HG02938 (cell line): Measurements from ENCODE around the gene ARL14EP.
A peak's percentile ranks its signal among the peaks of the same experiment; 100 is the strongest.

ENCODE experiments used
- ATAC-seq: cut with Tn5 transposase; IDR thresholded peaks from one replicate; pipeline ENCODE4 v1.9.1; 2021; ENCODE audit warnings: mild to moderate bottlenecking, moderate library complexity; ENCODE audit not compliant: unreplicated experiment

The ARL14EP gene

DNA sequence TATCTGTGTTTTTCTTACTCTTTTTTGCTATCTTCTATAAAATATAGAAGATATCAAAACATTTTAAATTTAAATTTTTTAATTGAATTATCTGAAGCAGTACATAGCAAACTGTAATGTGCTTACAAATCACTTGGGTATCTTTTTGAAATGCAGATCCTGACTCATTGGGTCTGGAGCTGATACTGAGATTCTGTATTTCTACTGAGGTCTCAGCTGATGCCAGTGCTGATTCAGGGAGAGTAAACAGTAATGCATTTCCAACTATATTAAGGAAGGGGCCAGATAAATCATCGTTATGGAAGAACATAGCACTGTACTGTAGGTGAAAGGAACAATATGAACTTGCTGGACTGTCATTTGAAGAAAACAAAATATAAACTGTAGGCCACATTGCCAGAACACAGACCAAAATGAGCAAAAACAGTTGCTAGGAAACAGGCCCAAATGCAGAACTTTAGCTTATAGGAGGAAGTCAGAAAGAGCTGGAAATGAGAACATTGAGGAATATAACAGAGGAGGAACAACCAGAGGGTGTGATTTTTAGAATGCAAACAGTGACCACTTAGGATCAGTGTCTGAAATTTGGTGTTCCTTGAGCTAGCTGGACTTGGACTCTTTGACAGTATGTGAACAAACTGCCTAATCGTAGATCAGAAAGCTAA is 3.3 kb downstream of the ARL14EP start:
- no peak for ATAC-seq

- no peak for ATAC-seq
Measured at GRCh38 chr11:30326906-30327305, 4.0 kb downstream of the ARL14EP start.

DNA sequence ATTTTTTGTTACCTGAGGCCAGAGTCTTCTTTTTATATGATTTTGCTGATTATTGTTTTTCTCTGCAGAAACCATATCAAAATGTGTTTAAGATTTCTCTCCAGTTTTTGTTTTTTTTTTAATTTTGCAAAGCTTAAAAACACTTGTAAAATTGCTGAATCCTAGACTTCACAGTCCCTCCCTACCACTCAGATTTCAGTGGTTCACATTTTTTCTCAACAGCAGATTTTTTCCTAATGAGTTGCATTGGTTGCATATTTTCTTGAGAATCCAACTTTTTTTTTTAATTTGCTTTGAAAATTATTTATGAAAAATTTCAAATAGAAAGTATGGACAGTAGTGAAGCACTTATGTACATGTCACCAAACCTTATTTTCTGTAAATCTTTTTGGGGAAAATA is 5.8 kb downstream of the ARL14EP start:
- no peak for ATAC-seq

DNA sequence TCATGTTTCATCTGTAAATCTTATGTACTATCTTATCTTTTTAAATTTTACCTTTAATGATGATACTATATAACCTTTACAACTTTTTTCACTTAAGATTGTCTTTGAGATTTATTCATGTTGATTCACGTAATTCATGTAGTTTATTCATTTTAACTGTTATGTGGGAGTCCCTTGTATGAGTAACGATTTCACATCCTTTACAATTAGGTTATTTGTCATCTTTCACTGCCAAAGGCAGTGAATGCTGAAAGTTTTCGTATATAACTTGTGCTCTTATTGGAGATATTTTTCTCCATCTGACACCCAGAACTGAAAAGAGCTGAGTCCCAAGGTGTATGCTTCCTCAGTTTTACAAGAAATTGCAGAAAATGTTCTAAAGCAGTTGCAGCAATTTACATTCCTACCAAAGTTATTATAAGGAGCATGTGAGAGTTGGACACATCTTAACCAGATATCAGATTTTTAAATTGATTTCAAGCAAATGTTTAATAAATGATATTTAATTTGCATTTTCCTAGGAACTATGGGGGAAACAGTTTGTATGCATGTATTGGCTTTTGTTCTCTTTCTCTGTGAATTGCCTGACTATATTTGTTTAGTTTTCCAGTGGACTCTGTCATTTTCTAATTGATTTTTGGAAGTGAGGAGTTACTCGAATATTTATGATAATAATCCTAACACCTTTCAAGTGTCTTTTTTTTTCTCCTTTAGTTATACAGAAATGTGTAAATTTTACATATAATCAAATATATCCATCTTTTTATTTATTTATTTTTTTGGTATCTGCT is 6.4 kb downstream of the ARL14EP start:
- no peak for ATAC-seq

DNA sequence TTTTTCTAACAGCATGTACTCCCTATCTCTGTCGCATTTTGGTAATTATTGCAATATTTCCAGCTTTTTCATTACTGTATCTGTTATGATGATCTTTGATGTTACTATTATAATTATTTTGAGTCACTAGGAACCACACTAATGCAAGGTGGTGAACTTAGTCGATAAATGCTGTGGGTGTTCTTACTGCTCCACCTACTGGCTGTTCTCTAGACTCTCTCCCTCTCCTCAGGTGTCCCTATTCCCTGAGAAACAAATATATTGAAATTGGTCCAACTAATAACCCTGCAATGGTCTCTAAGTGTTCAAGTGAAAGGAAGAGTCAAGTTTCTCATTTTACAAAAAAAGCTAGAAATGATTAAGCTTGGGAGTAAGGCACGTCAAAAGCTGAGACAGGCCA is 10.5 kb downstream of the ARL14EP start:
- peak; percentile 81 for ATAC-seq

GRCh38 chr11:30342736-30343166 is 19.8 kb downstream of the ARL14EP start:
- ATAC-seq, result peak; percentile 98

GRCh38 chr11:30344085-30344484 is 21.2 kb downstream of the ARL14EP start:
- no peak for ATAC-seq

- ATAC-seq, result no peak
Measured at GRCh38 chr11:30345644-30346043, 22.7 kb downstream of the ARL14EP start.

DNA sequence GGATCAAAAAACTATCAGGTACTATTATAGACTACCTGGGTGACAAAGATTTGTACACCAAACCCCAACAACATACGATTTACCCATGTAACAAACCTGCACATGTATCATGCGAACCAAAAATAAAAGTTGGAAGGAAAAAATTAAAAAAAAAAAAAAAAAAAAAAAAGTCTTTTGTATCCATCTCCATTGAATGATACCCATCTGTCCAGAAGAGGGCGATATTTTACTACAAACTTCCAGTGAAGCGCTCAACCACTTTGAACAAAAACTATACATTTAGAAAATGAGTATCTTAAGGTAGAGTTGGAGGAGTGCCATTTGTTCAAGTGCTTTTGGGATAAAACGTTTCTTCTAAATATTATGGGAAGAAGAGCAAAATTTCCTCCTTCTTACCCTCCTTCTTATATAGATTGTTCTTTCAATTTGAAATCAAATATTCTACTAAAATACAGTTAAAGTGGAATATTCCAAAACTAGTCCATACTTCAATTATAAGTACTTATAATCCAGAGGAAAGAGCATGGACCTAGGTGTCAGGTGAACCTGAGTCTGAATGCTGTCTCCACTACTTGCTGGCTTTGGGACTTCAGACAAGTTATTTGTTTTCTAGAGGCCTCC is 23.3 kb downstream of the ARL14EP start:
- ATAC-seq, result no peak

DNA sequence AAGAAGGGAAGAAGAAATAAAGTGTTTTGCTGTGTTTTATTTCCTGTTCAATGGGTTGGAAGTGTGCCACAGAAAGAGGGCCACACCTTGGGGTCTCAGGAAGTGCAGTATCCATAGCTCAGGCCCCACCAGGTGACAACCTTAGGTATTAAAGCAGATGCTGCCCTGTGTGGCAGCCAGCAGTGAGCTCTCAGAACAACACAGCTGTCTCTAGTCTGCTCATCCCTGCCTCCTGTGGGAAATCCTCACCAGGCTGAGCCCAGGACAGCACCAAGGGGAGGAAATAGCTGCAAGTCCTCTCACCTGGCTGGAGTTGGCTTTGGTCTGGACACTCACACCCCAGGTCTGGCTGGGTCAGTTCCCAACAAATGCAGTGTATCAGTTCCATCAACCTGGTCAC is 25.1 kb downstream of the ARL14EP start:
- ATAC-seq, result no peak

DNA sequence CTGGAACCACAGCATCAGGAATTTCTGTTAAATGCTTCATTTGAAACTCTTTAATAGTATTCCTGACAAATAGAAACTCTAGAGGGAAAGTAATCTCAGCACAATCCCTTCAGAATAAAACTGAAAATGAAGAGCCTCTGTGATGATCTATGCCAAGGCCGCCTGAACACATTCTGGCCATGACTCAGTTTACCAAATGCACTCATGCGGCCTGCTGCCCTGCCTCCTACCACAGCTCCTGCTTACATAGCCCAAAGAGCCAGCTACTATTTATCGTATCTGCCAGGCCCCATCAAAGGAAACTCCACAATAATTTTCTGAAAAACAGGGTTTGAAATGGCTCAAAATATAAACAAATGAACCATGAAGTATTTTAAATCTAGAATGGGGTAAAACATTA is 27.0 kb downstream of the ARL14EP start:
- ATAC-seq, result no peak

GRCh38 chr11:30350384-30350783 is 27.5 kb downstream of the ARL14EP start:
- ATAC-seq, result no peak

- no peak for ATAC-seq
Measured at GRCh38 chr11:30351061-30351460, 28.2 kb downstream of the ARL14EP start.

DNA sequence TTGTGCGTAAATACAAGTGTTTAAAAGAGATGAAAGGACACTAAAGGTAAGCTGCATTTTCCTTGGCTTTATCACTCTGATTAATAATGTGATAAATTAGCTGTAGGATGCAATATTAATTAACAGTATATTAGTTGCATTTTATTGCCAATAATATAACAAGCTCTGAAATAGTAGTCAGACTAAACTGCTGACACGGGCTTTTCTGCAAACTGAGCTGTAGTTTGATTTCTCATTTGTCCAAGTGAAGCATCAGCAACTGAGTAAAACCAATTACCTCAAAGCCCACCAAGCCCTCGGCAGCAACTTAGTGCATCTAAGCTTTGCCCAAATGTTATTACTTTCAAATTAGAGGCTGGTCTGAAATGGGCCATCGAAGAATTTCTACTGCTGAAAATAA is 33.5 kb downstream of the ARL14EP start:
- ATAC-seq, result no peak

DNA sequence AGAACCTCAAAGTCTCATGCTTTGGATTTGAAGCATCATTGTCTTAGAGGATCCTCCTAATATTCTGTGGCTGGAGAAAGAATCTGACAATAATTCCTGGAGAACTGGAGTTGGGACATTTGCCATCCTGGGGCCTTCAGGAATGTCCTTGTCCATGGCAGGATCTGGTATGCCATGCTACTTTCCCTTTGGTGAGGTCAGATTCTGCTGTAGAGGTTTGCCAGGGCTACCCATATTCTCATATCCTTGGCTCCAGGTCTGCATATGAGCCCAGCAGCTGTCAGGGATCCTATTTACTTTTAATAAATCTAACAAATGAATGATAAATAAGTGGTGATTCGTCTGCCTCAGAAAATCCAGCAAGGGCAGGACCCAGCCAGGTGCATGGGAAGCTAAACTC is 35.0 kb downstream of the ARL14EP start:
- no peak for ATAC-seq

DNA sequence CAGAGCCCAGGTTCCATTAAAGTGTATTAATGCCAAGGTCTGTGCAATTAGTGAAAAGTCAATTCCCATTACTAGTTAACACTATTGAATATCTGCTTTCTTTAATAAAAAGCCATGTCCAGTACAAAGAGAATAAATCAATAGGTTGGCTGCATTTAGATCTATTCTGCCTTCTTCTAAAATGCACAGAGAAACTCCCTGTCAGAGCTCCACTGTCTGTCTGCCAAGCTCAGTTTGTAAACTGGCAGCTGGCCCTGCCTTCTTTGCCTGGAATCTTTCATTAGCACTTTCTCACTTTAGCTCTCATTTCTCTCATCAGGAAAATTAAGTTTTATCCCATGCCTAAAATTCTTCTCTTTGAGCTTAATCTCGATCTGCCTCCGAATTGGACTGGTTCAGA is 35.6 kb downstream of the ARL14EP start:
- ATAC-seq, result no peak

GRCh38 chr11:30360741-30361140 is 37.8 kb downstream of the ARL14EP start:
- no peak for ATAC-seq

DNA sequence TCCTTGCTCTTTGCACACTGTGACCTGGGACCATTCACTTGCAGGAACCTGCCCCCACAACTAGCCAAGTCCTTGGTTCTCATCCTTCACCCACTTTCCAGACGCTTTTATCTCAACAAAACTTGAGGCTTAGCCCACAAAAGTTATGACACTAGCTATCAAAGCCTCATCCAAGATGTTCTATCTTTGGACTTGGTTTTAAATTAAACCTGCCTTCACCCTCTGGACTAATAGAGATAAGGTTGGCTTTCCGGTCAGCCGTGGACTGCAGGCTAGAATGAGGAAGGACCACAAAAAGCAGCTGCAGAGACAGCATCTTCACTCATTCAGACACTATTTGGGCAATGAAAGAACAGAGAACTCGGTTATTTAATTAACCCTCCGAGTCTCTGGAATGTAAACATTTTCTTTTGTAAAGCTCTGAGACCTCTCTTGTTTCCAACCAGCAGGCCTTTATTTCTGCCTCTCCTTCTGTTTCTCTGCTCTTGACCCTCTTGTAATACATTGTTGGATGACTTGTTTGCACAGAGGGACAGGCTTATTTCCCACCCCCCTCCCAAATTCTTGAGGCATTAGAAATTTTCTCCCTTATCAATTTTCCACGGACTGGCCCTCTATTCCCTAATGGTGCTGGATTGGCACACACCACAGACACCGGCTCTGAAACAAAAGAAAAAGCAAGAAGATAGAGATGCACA is 41.4 kb downstream of the ARL14EP start:
- no peak for ATAC-seq

DNA sequence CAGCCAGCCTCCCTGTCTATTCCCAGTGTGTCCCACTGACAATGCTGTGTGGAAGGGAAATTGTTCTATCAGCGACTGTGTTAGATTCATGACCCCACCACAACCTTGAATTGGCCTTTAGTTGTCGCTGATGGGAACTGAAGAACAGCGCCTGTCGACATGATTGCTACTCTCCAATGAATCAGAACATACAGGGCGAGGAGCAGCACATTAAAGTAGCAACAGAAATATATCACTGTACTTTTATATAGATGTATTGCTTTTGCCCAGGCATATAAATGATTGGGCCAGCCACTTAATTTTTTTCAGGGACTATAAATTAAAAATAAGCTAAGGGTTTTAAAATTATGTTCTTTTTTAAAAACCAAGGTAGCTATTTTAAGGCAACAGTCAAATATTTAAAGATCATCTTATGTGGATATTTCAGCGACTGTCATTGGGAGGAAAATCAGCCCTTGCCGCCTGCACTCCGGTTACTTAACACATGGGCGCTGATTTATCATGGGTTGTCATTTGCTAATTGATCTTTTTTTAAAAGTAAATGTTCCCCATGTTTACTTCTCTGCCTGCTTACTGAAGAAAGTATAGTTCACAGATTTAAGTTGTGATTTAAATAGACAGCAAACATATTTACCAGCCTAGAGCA is 42.1 kb downstream of the ARL14EP start:
- no peak for ATAC-seq

- ATAC-seq, result peak; percentile 54
Measured at GRCh38 chr11:30365793-30366517, 43.1 kb downstream of the ARL14EP start.
